Measurements from ENCODE around the gene C11orf68. TPM values are rescaled to one million over a fixed set of nuclear protein-coding genes. Genes with fewer than 3 reads are reported as not detected.

The C11orf68 gene
- total RNA-seq, 1 donor from 2014 or later = 34.6 TPM

DNA sequence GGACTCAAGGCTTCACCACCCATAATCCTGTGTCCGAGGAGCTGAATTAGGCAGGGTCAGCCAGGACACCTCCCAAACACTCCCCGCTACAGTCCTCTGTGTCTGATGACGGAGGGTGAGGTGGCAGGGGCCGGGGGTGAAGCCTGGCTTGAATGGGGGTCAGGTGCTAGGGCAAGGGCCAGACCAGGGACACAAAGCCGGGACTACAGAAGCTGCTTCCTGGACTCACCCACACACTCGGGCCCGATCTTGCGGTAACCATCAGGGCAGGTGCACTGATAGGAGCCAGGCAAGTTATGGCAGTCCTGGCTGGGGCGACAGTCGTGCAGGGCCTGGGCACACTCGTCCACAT is 48.6 kb downstream of the C11orf68 start:
- Mint-ChIP-seq H3K36me3 (ENCODE audit: low read depth, unreplicated experiment) (peaks cover 7% of the 10 kb centered on the region), H3K27me3 (ENCODE audit: low read depth, unreplicated experiment) (no peaks in the 10 kb centered on the region), H3K4me3 (ENCODE audit: unreplicated experiment) (peak overlapping the region; percentile 60), H3K9me3 (ENCODE audit: unreplicated experiment) (no peaks in the 10 kb centered on the region), H3K4me1 (ENCODE audit: low read depth, unreplicated experiment) (peaks cover 14% of the 10 kb centered on the region), H3K27ac (ENCODE audit: unreplicated experiment) (peak overlapping the region; percentile 50)
- H3K27me3 ChIP-seq (ENCODE audit: insufficient read depth, low read length) = no peaks in the 10 kb centered on the region
- no peak overlapping the region for H2AFZ ChIP-seq (ENCODE audit: low read depth, low read length)
- FAIRE-seq = no peak
- no peaks in the 10 kb centered on the region for H3K9me3 ChIP-seq (ENCODE audit: insufficient read depth, low read depth, low read length)
- H4K20me1 ChIP-seq (ENCODE audit: insufficient read depth, low read length) = peaks cover 61% of the 10 kb centered on the region
- H3K4me2 ChIP-seq (ENCODE audit: low read length) = peak overlapping the region; percentile 100
- no peak overlapping the region for H3K4me3 ChIP-seq (ENCODE audit: insufficient read depth, low read depth, low read length)
- TF ChIP-seq EZH2 (IDR thresholded peaks at IDR 0.05; ENCODE audit: insufficient read depth, low read length) = no peak
- TF ChIP-seq, protein P1, sequence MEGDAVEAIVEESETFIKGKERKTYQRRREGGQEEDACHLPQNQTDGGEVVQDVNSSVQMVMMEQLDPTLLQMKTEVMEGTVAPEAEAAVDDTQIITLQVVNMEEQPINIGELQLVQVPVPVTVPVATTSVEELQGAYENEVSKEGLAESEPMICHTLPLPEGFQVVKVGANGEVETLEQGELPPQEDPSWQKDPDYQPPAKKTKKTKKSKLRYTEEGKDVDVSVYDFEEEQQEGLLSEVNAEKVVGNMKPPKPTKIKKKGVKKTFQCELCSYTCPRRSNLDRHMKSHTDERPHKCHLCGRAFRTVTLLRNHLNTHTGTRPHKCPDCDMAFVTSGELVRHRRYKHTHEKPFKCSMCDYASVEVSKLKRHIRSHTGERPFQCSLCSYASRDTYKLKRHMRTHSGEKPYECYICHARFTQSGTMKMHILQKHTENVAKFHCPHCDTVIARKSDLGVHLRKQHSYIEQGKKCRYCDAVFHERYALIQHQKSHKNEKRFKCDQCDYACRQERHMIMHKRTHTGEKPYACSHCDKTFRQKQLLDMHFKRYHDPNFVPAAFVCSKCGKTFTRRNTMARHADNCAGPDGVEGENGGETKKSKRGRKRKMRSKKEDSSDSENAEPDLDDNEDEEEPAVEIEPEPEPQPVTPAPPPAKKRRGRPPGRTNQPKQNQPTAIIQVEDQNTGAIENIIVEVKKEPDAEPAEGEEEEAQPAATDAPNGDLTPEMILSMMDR (IDR thresholded peaks at IDR 0.05; ENCODE audit: insufficient read depth, low read depth, low read length) = no peak
- no peak overlapping the region for H3K27ac ChIP-seq (ENCODE audit: low read depth, low read length)
- peaks cover 15% of the 10 kb centered on the region for H3K36me3 ChIP-seq (ENCODE audit: insufficient read depth, low read length)
- H3K79me2 ChIP-seq (ENCODE audit: insufficient read depth, low read length) = peaks cover 47% of the 10 kb centered on the region
- DNase-seq (ENCODE audit: low read depth) = no peak
- H3K4me1 ChIP-seq (ENCODE audit: insufficient read depth, low read length) = peaks cover 33% of the 10 kb centered on the region
- peak overlapping the region; percentile 92 for H3K9ac ChIP-seq (ENCODE audit: low read length)

DNA sequence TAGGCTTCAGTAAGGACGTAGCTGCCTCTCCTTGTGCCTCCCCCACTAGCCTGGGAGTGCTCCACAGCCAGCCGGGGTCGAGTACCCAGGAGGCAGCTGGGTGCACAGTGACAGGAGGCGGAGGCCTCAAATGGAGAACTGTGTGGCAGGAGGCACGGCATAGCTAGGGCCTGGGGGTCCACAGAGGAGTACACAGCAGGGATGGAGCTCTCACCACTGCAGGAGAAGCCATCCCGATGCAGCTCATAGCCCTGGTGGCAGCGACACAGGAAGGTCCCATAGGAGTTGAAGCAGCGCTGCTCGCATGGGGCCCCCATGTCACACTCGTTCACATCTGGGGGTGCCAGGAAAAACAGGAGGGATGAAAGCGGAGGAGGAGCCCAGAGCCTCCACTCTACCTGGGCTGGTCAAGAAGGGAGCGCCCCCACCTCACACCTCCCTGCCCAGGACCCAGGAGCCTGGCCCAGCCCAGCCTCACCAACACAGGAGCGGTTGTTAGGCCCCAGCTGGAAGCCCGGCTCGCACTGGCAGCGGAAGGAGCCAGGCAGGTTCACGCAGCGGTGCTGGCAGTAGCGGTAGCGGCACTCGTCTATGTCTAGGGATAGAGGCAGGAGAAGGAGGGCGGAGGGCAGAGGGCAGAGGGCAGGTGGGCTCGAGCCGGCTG is 49.1 kb downstream of the C11orf68 start:
- Histone ChIP-seq H4K20me1 (ENCODE audit: insufficient read depth, low read length) (peaks cover 66% of the 10 kb centered on the region), H3K9me3 (ENCODE audit: insufficient read depth, low read depth, low read length) (no peaks in the 10 kb centered on the region), H3K79me2 (ENCODE audit: insufficient read depth, low read length) (peaks cover 47% of the 10 kb centered on the region), H3K4me2 (ENCODE audit: low read length) (peak overlapping the region; percentile 100), H3K27ac (ENCODE audit: low read depth, low read length) (no peak overlapping the region), H3K4me3 (ENCODE audit: insufficient read depth, low read depth, low read length) (no peak overlapping the region), H3K4me1 (ENCODE audit: insufficient read depth, low read length) (peaks cover 33% of the 10 kb centered on the region), H3K27me3 (ENCODE audit: insufficient read depth, low read length) (no peaks in the 10 kb centered on the region), H3K9ac (ENCODE audit: low read length) (peak overlapping the region; percentile 92), H3K36me3 (ENCODE audit: insufficient read depth, low read length) (peaks cover 15% of the 10 kb centered on the region), H2AFZ (ENCODE audit: low read depth, low read length) (no peak overlapping the region)
- DNase-seq (ENCODE audit: low read depth) (no peak), FAIRE-seq (no peak)
- Mint-ChIP-seq H3K9me3 (ENCODE audit: unreplicated experiment) (no peaks in the 10 kb centered on the region), H3K36me3 (ENCODE audit: low read depth, unreplicated experiment) (peaks cover 10% of the 10 kb centered on the region), H3K27me3 (ENCODE audit: low read depth, unreplicated experiment) (no peaks in the 10 kb centered on the region), H3K4me3 (ENCODE audit: unreplicated experiment) (no peak overlapping the region), H3K27ac (ENCODE audit: unreplicated experiment) (peak overlapping the region; percentile 58), H3K4me1 (ENCODE audit: low read depth, unreplicated experiment) (peaks cover 14% of the 10 kb centered on the region)
- TF ChIP-seq, protein P1 (IDR thresholded peaks at IDR 0.05; ENCODE audit: insufficient read depth, low read depth, low read length) = no peak
- no peak for TF ChIP-seq EZH2 (IDR thresholded peaks at IDR 0.05; ENCODE audit: insufficient read depth, low read length)

DNA sequence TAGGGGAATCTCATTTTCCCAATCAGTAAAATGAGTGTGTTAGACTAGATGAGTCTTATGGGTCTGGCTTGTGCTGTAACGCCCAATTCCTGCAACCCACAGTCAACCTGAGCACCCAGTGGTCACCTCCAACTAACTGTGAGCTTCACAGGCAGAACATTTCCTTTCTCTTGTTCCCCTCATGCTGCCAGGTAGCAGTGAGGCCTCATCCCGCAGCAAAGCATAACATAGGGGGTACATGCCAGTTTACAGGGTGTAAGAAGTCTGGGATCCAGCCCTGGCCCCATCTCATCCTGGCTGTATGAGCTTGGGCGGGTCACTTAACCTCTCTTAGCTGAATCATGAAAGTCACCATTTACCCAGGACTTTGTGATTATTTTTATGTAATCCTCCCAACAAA is 50.0 kb downstream of the C11orf68 start:
- Mint-ChIP-seq H3K4me3 (ENCODE audit: unreplicated experiment) (peak overlapping the region; percentile 62), H3K9me3 (ENCODE audit: unreplicated experiment) (no peaks in the 10 kb centered on the region), H3K27me3 (ENCODE audit: low read depth, unreplicated experiment) (no peaks in the 10 kb centered on the region), H3K4me1 (ENCODE audit: low read depth, unreplicated experiment) (peaks cover 14% of the 10 kb centered on the region), H3K36me3 (ENCODE audit: low read depth, unreplicated experiment) (peaks cover 12% of the 10 kb centered on the region), H3K27ac (ENCODE audit: unreplicated experiment) (no peak overlapping the region)
- no peak overlapping the region for H3K27ac ChIP-seq (ENCODE audit: low read depth, low read length)
- TF ChIP-seq, protein P1 (IDR thresholded peaks at IDR 0.05; ENCODE audit: insufficient read depth, low read depth, low read length) = no peak
- no peak for TF ChIP-seq EZH2 (IDR thresholded peaks at IDR 0.05; ENCODE audit: insufficient read depth, low read length)
- no peak overlapping the region for H3K4me3 ChIP-seq (ENCODE audit: insufficient read depth, low read depth, low read length)
- peaks cover 75% of the 10 kb centered on the region for H4K20me1 ChIP-seq (ENCODE audit: insufficient read depth, low read length)
- no peak for FAIRE-seq
- no peak overlapping the region for H3K9ac ChIP-seq (ENCODE audit: low read length)
- peaks cover 33% of the 10 kb centered on the region for H3K4me1 ChIP-seq (ENCODE audit: insufficient read depth, low read length)
- H3K79me2 ChIP-seq (ENCODE audit: insufficient read depth, low read length) = peaks cover 55% of the 10 kb centered on the region
- no peak for DNase-seq (ENCODE audit: low read depth)
- H3K36me3 ChIP-seq (ENCODE audit: insufficient read depth, low read length) = peaks cover 22% of the 10 kb centered on the region
- no peaks in the 10 kb centered on the region for H3K9me3 ChIP-seq (ENCODE audit: insufficient read depth, low read depth, low read length)
- H3K27me3 ChIP-seq (ENCODE audit: insufficient read depth, low read length) = no peaks in the 10 kb centered on the region
- H3K4me2 ChIP-seq (ENCODE audit: low read length) = no peak overlapping the region
- H2AFZ ChIP-seq (ENCODE audit: low read depth, low read length) = no peak overlapping the region
